Measurements from ENCODE around the gene PRDM7. TPM values are rescaled to one million over a fixed set of nuclear protein-coding genes. Genes with fewer than 3 reads are reported as not detected.

Gene PRDM7
- total and polyA plus RNA-seq, 2 of the 8 experiments (the other 6 are each of a cell fraction or from before 2014, with no cell fraction given), result 0.02 TPM; not detected in 1

GRCh38 chr16:90009172-90009899 lies 67.8 kb downstream of the PRDM7 start:
- Histone ChIP-seq H3K4me1 (replicated peaks in 1 of 4; ENCODE audit: control insufficient read depth in 3 of 4, insufficient read depth in 4 of 4, low read length in 3 of 4) (peaks cover 0 to 4% (median under 1%) of the 10 kb centered on the region in 4 experiments; a peak in 2 of 7 replicates), H3K23ac (ENCODE audit: insufficient read length) (no peak overlapping the region), H3K9me3 (ENCODE audit: insufficient read depth in 2 of 2, low read depth in 1 of 2, low read length in 1 of 2) (no peaks in the 10 kb centered on the region), H2BK20ac (ENCODE audit: low read length) (no peak overlapping the region), H3K27me3 (replicated peaks in 1 of 4; ENCODE audit: control insufficient read depth in 3 of 4, extremely low read depth in 1 of 4, insufficient read depth in 3 of 4, low read length in 3 of 4) (no peaks in the 10 kb centered on the region), H3K18ac (ENCODE audit: extremely low read depth, low read length) (no peak overlapping the region), H2AFZ (ENCODE audit: low read length) (no peak overlapping the region), H3K4me2 (ENCODE audit: insufficient read depth in 1 of 2, low read depth in 2 of 2, low read length in 2 of 2) (no peak overlapping the region), H4K8ac (ENCODE audit: extremely low read depth, insufficient read depth, low read length) (no peak overlapping the region), H4K20me1 (replicated peaks in 1 of 2; ENCODE audit: control insufficient read depth in 1 of 2, insufficient read depth in 2 of 2, low read length in 2 of 2) (peaks cover 2 to 21% of the 10 kb centered on the region in 2 experiments), H3K9ac (replicated peaks in 1 of 4; ENCODE audit: extremely low read depth in 1 of 4, low read depth in 3 of 4, low read length in 3 of 4) (no peak overlapping the region), H3K56ac (replicated peaks; ENCODE audit: insufficient read length, low read depth, low read length) (no peak overlapping the region), H4K5ac (ENCODE audit: insufficient read length, low read depth, low read length) (no peak overlapping the region), H3K4ac (replicated peaks; ENCODE audit: insufficient read length, low read depth, low read length) (no peak overlapping the region), H4K91ac (replicated peaks; ENCODE audit: insufficient read length, low read length) (no peak overlapping the region), H2AK5ac (ENCODE audit: low read depth, low read length) (no peak overlapping the region), H3K14ac (ENCODE audit: insufficient read length) (no peak overlapping the region), H2BK120ac (replicated peaks; ENCODE audit: low read depth, low read length) (no peak overlapping the region), H3K79me1 (ENCODE audit: low read depth, low read length) (no peaks in the 10 kb centered on the region; the same call in 1 of the 2 replicates), H2BK5ac (ENCODE audit: low read depth, low read length) (no peak overlapping the region), H3K23me2 (ENCODE audit: low read depth, low read length) (no peaks in the 10 kb centered on the region), H3K27ac (ENCODE audit: low read depth, low read length) (no peak overlapping the region), H3K4me3 (ENCODE audit: extremely low read depth in 1 of 4, insufficient read depth in 2 of 4, low read depth in 3 of 4, low read length in 4 of 4) (no peak overlapping the region), H2BK15ac (ENCODE audit: low read length) (no peak overlapping the region), H3K36me3 (ENCODE audit: control insufficient read depth in 2 of 4, insufficient read depth in 4 of 4, low read length in 3 of 4) (peaks cover 0 to 15% (median 5%) of the 10 kb centered on the region in 4 experiments; a peak in 5 of 8 replicates), H3K79me2 (ENCODE audit: control insufficient read depth in 1 of 2, insufficient read depth in 2 of 2, low read length in 2 of 2) (no peaks in the 10 kb centered on the region), H2BK12ac (ENCODE audit: low read depth, low read length) (no peak overlapping the region)
- TF ChIP-seq CHD1 (IDR thresholded peaks at IDR 0.05; ENCODE audit: low read depth, low read length), result no peak
- no peak for TF ChIP-seq RBBP5 (IDR thresholded peaks at IDR 0.05; ENCODE audit: borderline replicate concordance, low read depth, low read length)
- TF ChIP-seq MAFK (IDR thresholded peaks at IDR 0.05; ENCODE audit: low read depth, low read length), result no peak
- TF ChIP-seq POLR2A (IDR thresholded peaks at IDR 0.05; ENCODE audit: control extremely low read depth in 1 of 2, low read depth in 2 of 2, low read length in 2 of 2), result no peak
- no peak for TF ChIP-seq PHF8 (conservative IDR thresholded peaks at IDR 0.05; ENCODE audit: low read depth, low read length)
- no peak for TF ChIP-seq SUZ12 (IDR thresholded peaks at IDR 0.05; ENCODE audit: low read length)
- TF ChIP-seq TEAD4 (IDR thresholded peaks at IDR 0.05; ENCODE audit: low read depth, low read length), result no peak
- FAIRE-seq, result no peak
- 93% methylated on average over 22 of the region's 22 CpGs; no CpG with 5 or more reads in 1 of the 2 experiments for WGBS, 2 experiments (ENCODE audit: extremely low coverage in 1 of 2, insufficient coverage in 1 of 2, insufficient read length in 1 of 2, insufficient replicate concordance in 2 of 2, low coverage in 1 of 2, low lambda C conversion rate in 2 of 2, missing lambda C conversion rate in 1 of 2)
- CTCF ChIA-PET (ENCODE audit: partially characterized antibody), result interaction anchor here (0.8 kb wide), 1 partner anchor 10 kb away, joined by 3 read pairs; no protein-coding TSS in a partner anchor
- DNase-seq (ENCODE audit: low read depth in 1 of 2, low spot score in 2 of 2), result no peak
- POLR2A ChIA-PET (ENCODE audit: partially characterized antibody), result interaction anchor here (1.2 to 1.7 kb wide), 3 partner anchors 9 to 61 kb away, joined by 3 to 7 read pairs (median 3); partner anchors contain the start of gene DBNDD1

All from H1 (cell line).